H9 (cell line): ENCODE measurements around the gene ARHGDIB. TPM values are rescaled to one million over a fixed set of nuclear protein-coding genes. Genes with fewer than 3 reads are reported as not detected.

Experiments
- DNase-seq: peaks from one replicate; pipeline ENCODE4 v3.0.0-alpha.2; 2017
- H2AFZ ChIP-seq: one replicate; pipeline ENCODE4 v1.6.1; 2013; ENCODE audit warnings: mild to moderate bottlenecking, low read length, control low read depth, moderate library complexity
- H2AK5ac ChIP-seq: 2 replicates; pipeline ENCODE4 v1.6.1; 2013; ENCODE audit warnings: low read length, control low read depth, mixed read lengths; ENCODE audit not compliant: insufficient read length
- H2BK120ac ChIP-seq: one replicate; pipeline ENCODE4 v1.6.1; 2013; ENCODE audit warnings: low read depth, mild to moderate bottlenecking, low read length, control low read depth, inconsistent platforms; ENCODE audit not compliant: poor library complexity, severe bottlenecking
- H2BK12ac ChIP-seq: 2 replicates; pipeline ENCODE4 v1.6.1; 2013; ENCODE audit warnings: low read length, control low read depth, mixed read lengths, low read depth; ENCODE audit not compliant: insufficient read length
- H2BK15ac ChIP-seq: 2 replicates; pipeline ENCODE4 v1.6.1; 2013; ENCODE audit warnings: low read depth, low read length, control low read depth
- H2BK20ac ChIP-seq: one replicate; pipeline ENCODE4 v1.6.1; 2013; ENCODE audit warnings: low read depth, mild to moderate bottlenecking, low read length, control low read depth, inconsistent platforms; ENCODE audit not compliant: poor library complexity, severe bottlenecking
- H2BK5ac ChIP-seq: 2 replicates; pipeline ENCODE4 v1.6.1; 2013; ENCODE audit warnings: low read length, control low read depth, mixed read lengths; ENCODE audit not compliant: insufficient read length
- H3K14ac ChIP-seq: 2 replicates; pipeline ENCODE4 v1.6.1; 2013; ENCODE audit warnings: low read length, control low read depth; ENCODE audit not compliant: insufficient read depth
- H3K18ac ChIP-seq: 2 replicates; pipeline ENCODE4 v1.6.1; 2013; ENCODE audit warnings: low read depth, mild to moderate bottlenecking, mixed read lengths, low read length, control low read depth; ENCODE audit not compliant: insufficient read length
- H3K23ac ChIP-seq: 2 replicates; pipeline ENCODE4 v1.6.1; 2013; ENCODE audit warnings: low read length, control low read depth, mixed read lengths, low read depth; ENCODE audit not compliant: insufficient read length
- H3K23me2 ChIP-seq: 2 replicates; pipeline ENCODE4 v1.6.1; 2013; ENCODE audit warnings: low read depth, mild to moderate bottlenecking, mixed read lengths, low read length, control low read depth; ENCODE audit not compliant: insufficient read length, poor library complexity, severe bottlenecking
- H3K27ac ChIP-seq: 2 replicates; pipeline ENCODE4 v1.5.1; 2013; ENCODE audit warnings: low read length, control low read depth, mixed read lengths, low read depth; ENCODE audit not compliant: insufficient read length
- H3K27me3 ChIP-seq: 2 replicates; pipeline ENCODE4 v1.6.1; 2013; ENCODE audit warnings: low read length, control low read depth, inconsistent platforms; ENCODE audit not compliant: insufficient read depth
- H3K4ac ChIP-seq: 2 replicates; pipeline ENCODE4 v1.6.1; 2013; ENCODE audit warnings: low read depth, mild to moderate bottlenecking, control low read depth, inconsistent platforms, low read length, moderate library complexity
- H3K4me1 ChIP-seq: 2 replicates; pipeline ENCODE4 v1.6.1; 2013; ENCODE audit warnings: low read length, control low read depth, inconsistent platforms; ENCODE audit not compliant: insufficient read depth
- H3K4me2 ChIP-seq: 2 replicates; pipeline ENCODE4 v1.6.1; 2013; ENCODE audit warnings: low read length, control low read depth, mixed read lengths; ENCODE audit not compliant: insufficient read length, insufficient read depth
- H3K56ac ChIP-seq: 2 replicates; pipeline ENCODE4 v1.6.1; 2013; ENCODE audit warnings: low read depth, mild to moderate bottlenecking, mixed read lengths, low read length, control low read depth; ENCODE audit not compliant: insufficient read length
- H3K79me1 ChIP-seq: 2 replicates; pipeline ENCODE4 v1.6.1; 2013; ENCODE audit warnings: low read depth, mild to moderate bottlenecking, moderate library complexity, low read length, control low read depth, inconsistent platforms; ENCODE audit not compliant: insufficient read depth, poor library complexity, severe bottlenecking
- H3K79me2 ChIP-seq: 2 replicates; pipeline ENCODE4 v1.6.1; 2013; ENCODE audit warnings: low read length, control low read depth, inconsistent platforms; ENCODE audit not compliant: insufficient read depth
- H3K9ac ChIP-seq: 2 replicates; pipeline ENCODE4 v1.6.1; 2013; ENCODE audit warnings: low read length, control low read depth, mixed read lengths; ENCODE audit not compliant: insufficient read length; ENCODE audit errors: extremely low read depth
- H3K9me3 ChIP-seq: one replicate; pipeline ENCODE4 v1.6.1; 2013; ENCODE audit warnings: low read depth, low read length, inconsistent platforms; ENCODE audit not compliant: control insufficient read depth
- H3T11ph ChIP-seq: one replicate; pipeline ENCODE4 v1.6.1; 2013; ENCODE audit warnings: mild to moderate bottlenecking, low read length, control low read depth, inconsistent platforms
- H4K20me1 ChIP-seq: one replicate; pipeline ENCODE4 v1.6.1; 2013; ENCODE audit not compliant: control insufficient read depth, insufficient read length, insufficient read depth
- H4K5ac ChIP-seq: 2 replicates; pipeline ENCODE4 v1.6.1; 2013; ENCODE audit warnings: low read depth, mild to moderate bottlenecking, mixed read lengths, low read length, control low read depth; ENCODE audit not compliant: insufficient read length
- H4K8ac ChIP-seq: replicated peaks from 2 replicates; pipeline ENCODE4 v1.6.1; 2013; ENCODE audit warnings: low read length, control low read depth, mixed read lengths, low read depth; ENCODE audit not compliant: insufficient read length
- H4K91ac ChIP-seq: 2 replicates; pipeline ENCODE4 v1.6.1; 2013; ENCODE audit warnings: low read depth, mild to moderate bottlenecking, moderate library complexity, mixed read lengths, low read length, control low read depth; ENCODE audit not compliant: insufficient read length
- H3K27ac Mint-ChIP-seq, 3 experiments: 2 replicates in 2 of 3; 3 replicates in 1 of 3; pipeline ENCODE4 v1.8.0; 2020 to 2021; ENCODE audit warnings: mixed read lengths in 3 of 3, mild to moderate bottlenecking in 1 of 3, moderate library complexity in 1 of 3
- H3K27me3 Mint-ChIP-seq: 2 replicates; pipeline ENCODE4 v1.8.0; 2021; ENCODE audit warnings: low read depth, mild to moderate bottlenecking, moderate library complexity, mixed read lengths
- H3K36me3 Mint-ChIP-seq, 3 experiments: 2 replicates in 2 of 3; 3 replicates in 1 of 3; pipeline ENCODE4 v1.8.0; 2020 to 2021; ENCODE audit warnings: low read depth in 3 of 3, mixed read lengths in 3 of 3; ENCODE audit not compliant: insufficient read depth in 1 of 3
- H3K4me1 Mint-ChIP-seq, 2 experiments: 2 replicates each; pipeline ENCODE4 v1.8.0; 2020; ENCODE audit warnings: mixed read lengths in 2 of 2
- H3K4me3 Mint-ChIP-seq, 2 experiments: 2 replicates in 1 of 2; 3 replicates in 1 of 2; pipeline ENCODE4 v1.8.0; 2020 to 2021; ENCODE audit warnings: mild to moderate bottlenecking in 2 of 2, mixed read lengths in 2 of 2, moderate library complexity in 1 of 2
- H3K9me3 Mint-ChIP-seq, 2 experiments: 2 replicates in 1 of 2; 3 replicates in 1 of 2; pipeline ENCODE4 v1.8.0; 2020; ENCODE audit warnings: mild to moderate bottlenecking in 2 of 2, mixed read lengths in 2 of 2, moderate library complexity in 1 of 2
- WGBS: extraction: QIAGEN DNeasy Blood & Tissue Kit; methylation state at CpG from one replicate; pipeline ENCODE4 v1.1.7; 2013; ENCODE audit warnings: missing lambda C conversion rate, low lambda C conversion rate, mixed read lengths; ENCODE audit not compliant: insufficient read length; ENCODE audit errors: extremely low coverage; 5-methylcytosine and 5-hydroxymethylcytosine counted together
- total RNA-seq: library from RNA; stranded (reverse); gene quantifications from 2 replicates; pipeline ENCODE4 v1.2.1, GENCODE V29; 2021
- TF ChIP-seq, protein P1 (sequence below): fragments of 200-600 bp; sonication (generic); conservative IDR thresholded peaks from 3 replicates; pipeline ENCODE4 v1.8.0; 2021; ENCODE audit warnings: antibody characterized with exemption, mild to moderate bottlenecking

The ARHGDIB gene
- total RNA-seq, 1 experiment from 2014 or later: 0.44 TPM

DNA sequence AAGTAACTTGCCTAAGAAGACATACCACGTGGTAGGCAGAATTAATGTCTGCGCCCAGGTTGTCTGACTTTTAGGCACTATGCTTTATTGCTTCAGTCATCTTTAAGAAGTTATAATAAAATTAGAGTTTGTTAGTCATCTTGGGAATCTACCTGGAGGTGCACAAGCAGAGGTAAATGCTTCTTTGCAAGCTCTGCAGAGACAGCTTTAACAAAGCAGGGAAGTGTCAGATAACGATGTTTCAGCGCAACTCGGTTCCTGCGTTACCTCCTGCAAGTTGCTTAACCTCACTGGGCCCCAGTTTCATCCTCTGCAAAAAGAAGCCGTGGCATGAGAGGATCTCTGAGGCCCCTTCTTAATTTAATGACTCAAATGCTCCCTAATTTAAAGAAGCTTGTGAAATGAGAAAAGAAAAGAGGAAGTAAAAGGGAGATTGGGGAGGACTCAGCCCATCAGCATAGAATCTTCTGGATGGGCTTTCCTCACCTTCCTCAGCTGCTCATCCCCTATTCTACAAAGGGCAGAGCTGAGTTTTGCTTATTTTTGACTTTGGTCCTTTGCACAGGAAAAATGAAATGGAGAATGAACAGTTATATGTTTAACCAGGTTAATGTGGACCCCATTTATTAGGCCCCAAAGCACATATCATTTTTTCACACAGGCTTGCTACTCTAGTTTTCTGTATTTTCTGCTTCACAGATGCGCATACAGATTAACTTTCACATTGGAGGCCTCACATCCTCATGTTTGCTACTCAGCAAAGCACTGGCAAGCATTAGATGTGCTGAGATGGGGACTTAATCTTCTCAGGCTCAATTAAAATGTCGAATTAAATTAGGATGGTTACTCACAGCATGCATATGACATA, 5.1 kb downstream of the ARHGDIB start:
- Histone ChIP-seq H3T11ph (no peak overlapping the region), H4K5ac (no peak overlapping the region), H2BK120ac (no peak overlapping the region), H3K4me2 (no peak overlapping the region), H3K9ac (no peak overlapping the region), H3K27ac (no peak overlapping the region), H2BK15ac (no peak overlapping the region), H3K14ac (no peak overlapping the region), H2BK20ac (no peak overlapping the region), H2BK5ac (no peak overlapping the region), H2BK12ac (no peak overlapping the region), H2AFZ (no peak overlapping the region), H4K8ac (no peak overlapping the region), H3K4ac (no peak overlapping the region), H3K79me1 (no peaks in the 10 kb centered on the region), H3K18ac (no peak overlapping the region), H3K79me2 (no peaks in the 10 kb centered on the region), H4K91ac (no peak overlapping the region), H3K9me3 (no peaks in the 10 kb centered on the region), H2AK5ac (no peak overlapping the region), H3K56ac (no peak overlapping the region), H3K23me2 (no peaks in the 10 kb centered on the region), H3K27me3 (no peaks in the 10 kb centered on the region), H3K23ac (no peak overlapping the region), H3K4me1 (peaks cover 8% of the 10 kb centered on the region), H4K20me1 (no peaks in the 10 kb centered on the region)
- TF ChIP-seq, protein P1, sequence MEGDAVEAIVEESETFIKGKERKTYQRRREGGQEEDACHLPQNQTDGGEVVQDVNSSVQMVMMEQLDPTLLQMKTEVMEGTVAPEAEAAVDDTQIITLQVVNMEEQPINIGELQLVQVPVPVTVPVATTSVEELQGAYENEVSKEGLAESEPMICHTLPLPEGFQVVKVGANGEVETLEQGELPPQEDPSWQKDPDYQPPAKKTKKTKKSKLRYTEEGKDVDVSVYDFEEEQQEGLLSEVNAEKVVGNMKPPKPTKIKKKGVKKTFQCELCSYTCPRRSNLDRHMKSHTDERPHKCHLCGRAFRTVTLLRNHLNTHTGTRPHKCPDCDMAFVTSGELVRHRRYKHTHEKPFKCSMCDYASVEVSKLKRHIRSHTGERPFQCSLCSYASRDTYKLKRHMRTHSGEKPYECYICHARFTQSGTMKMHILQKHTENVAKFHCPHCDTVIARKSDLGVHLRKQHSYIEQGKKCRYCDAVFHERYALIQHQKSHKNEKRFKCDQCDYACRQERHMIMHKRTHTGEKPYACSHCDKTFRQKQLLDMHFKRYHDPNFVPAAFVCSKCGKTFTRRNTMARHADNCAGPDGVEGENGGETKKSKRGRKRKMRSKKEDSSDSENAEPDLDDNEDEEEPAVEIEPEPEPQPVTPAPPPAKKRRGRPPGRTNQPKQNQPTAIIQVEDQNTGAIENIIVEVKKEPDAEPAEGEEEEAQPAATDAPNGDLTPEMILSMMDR: no peak
- WGBS: no CpG with 5 or more reads among the region's 9 CpGs
- Mint-ChIP-seq H3K27ac (no peak overlapping the region), H3K27me3 (no peaks in the 10 kb centered on the region), H3K4me3 (no peak overlapping the region), H3K9me3 (no peaks in the 10 kb centered on the region), H3K4me1 (peaks cover 8 to 9% of the 10 kb centered on the region in 2 experiments), H3K36me3 (no peaks in the 10 kb centered on the region)
- no peak for DNase-seq
